ENCODE measurements around the gene DMXL1.

DNA sequence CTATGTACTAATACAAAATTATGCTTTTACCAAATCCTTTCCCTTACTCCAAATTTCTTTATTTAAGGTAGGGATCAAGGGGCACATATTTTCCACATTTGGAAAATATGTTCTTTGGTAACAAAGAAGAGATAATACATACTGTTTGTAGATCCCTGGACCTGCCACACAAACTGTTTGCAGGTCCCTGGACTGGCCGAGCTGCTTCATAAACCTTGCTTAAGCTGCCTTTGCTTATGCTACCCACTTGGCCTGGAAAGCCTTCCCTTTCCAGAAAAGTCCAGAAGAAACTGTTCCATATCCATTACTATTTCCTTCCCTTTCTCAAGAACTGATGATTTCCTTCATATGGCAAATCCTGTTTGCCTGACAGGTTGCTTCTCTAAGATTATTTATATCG lies 22.6 kb upstream of the DMXL1 start:
- TF ChIP-seq, protein P1, sequence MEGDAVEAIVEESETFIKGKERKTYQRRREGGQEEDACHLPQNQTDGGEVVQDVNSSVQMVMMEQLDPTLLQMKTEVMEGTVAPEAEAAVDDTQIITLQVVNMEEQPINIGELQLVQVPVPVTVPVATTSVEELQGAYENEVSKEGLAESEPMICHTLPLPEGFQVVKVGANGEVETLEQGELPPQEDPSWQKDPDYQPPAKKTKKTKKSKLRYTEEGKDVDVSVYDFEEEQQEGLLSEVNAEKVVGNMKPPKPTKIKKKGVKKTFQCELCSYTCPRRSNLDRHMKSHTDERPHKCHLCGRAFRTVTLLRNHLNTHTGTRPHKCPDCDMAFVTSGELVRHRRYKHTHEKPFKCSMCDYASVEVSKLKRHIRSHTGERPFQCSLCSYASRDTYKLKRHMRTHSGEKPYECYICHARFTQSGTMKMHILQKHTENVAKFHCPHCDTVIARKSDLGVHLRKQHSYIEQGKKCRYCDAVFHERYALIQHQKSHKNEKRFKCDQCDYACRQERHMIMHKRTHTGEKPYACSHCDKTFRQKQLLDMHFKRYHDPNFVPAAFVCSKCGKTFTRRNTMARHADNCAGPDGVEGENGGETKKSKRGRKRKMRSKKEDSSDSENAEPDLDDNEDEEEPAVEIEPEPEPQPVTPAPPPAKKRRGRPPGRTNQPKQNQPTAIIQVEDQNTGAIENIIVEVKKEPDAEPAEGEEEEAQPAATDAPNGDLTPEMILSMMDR (IDR thresholded peaks at IDR 0.05): no peak
- TF ChIP-seq YY1 (IDR thresholded peaks at IDR 0.05; ENCODE audit: low read depth) (no peak), FOXM1 (IDR thresholded peaks at IDR 0.05; ENCODE audit: low read depth) (no peak), EZH2phosphoT487 (IDR thresholded peaks at IDR 0.05; ENCODE audit: borderline replicate concordance, low read depth) (no peak), GABPA (IDR thresholded peaks at IDR 0.05; ENCODE audit: low read depth) (no peak), SMC3 (IDR thresholded peaks at IDR 0.05; ENCODE audit: low read depth, low read length) (no peak), EP300 (IDR thresholded peaks at IDR 0.05; ENCODE audit: borderline replicate concordance in 1 of 2, low read depth in 1 of 2, low read length in 1 of 2) (no peak), RAD21 (IDR thresholded peaks at IDR 0.05; ENCODE audit: low read length) (no peak), NFIC (IDR thresholded peaks at IDR 0.05; ENCODE audit: borderline replicate concordance) (no peak), FOSL2 (IDR thresholded peaks at IDR 0.05; ENCODE audit: borderline replicate concordance, low read depth) (no peak), JUND (IDR thresholded peaks at IDR 0.05) (no peak), RFX5 (IDR thresholded peaks at IDR 0.05; ENCODE audit: low read length) (no peak), POLR2AphosphoS5 (IDR thresholded peaks at IDR 0.05; ENCODE audit: low read depth, low read length) (no peak)
- TF ChIP-seq, protein P2, sequence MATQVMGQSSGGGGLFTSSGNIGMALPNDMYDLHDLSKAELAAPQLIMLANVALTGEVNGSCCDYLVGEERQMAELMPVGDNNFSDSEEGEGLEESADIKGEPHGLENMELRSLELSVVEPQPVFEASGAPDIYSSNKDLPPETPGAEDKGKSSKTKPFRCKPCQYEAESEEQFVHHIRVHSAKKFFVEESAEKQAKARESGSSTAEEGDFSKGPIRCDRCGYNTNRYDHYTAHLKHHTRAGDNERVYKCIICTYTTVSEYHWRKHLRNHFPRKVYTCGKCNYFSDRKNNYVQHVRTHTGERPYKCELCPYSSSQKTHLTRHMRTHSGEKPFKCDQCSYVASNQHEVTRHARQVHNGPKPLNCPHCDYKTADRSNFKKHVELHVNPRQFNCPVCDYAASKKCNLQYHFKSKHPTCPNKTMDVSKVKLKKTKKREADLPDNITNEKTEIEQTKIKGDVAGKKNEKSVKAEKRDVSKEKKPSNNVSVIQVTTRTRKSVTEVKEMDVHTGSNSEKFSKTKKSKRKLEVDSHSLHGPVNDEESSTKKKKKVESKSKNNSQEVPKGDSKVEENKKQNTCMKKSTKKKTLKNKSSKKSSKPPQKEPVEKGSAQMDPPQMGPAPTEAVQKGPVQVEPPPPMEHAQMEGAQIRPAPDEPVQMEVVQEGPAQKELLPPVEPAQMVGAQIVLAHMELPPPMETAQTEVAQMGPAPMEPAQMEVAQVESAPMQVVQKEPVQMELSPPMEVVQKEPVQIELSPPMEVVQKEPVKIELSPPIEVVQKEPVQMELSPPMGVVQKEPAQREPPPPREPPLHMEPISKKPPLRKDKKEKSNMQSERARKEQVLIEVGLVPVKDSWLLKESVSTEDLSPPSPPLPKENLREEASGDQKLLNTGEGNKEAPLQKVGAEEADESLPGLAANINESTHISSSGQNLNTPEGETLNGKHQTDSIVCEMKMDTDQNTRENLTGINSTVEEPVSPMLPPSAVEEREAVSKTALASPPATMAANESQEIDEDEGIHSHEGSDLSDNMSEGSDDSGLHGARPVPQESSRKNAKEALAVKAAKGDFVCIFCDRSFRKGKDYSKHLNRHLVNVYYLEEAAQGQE (IDR thresholded peaks at IDR 0.05; ENCODE audit: low read depth, low read length): no peak
